GM18867 (cell line): ENCODE results near the gene LCE2C.
"Not testable (repeated sequence)": the region's sequence is repeated elsewhere in the genome, so short reads cannot be mapped to it uniquely, and the experiment has no call there.

Experiments
- ATAC-seq: cut with Tn5 transposase; IDR thresholded peaks from one replicate; pipeline ENCODE4 v1.9.1; 2021; ENCODE audit warnings: mild to moderate bottlenecking, moderate library complexity; ENCODE audit not compliant: unreplicated experiment

The LCE2C gene

GRCh38 chr1:152674983-152675382 is at the start of gene LCE2C:
LCE2C (plus strand) TSS chr1:152675279; CDS start chr1:152676016, 737 bp downstream.
- ATAC-seq = not testable (repeated sequence)

GRCh38 chr1:152626744-152627143 is 48.3 kb upstream of the LCE2C start:
- ATAC-seq = no peak

GRCh38 chr1:152630596-152630995 is 44.5 kb upstream of the LCE2C start:
- no peak for ATAC-seq

- no peak for ATAC-seq
Measured at GRCh38 chr1:152640351-152640750, 34.7 kb upstream of the LCE2C start.

- ATAC-seq = no peak
Measured at GRCh38 chr1:152643945-152644344, 31.1 kb upstream of the LCE2C start.

- ATAC-seq = no peak
Measured at GRCh38 chr1:152645146-152645545, 29.9 kb upstream of the LCE2C start.

- no peak for ATAC-seq
Measured at GRCh38 chr1:152646656-152647055, 28.4 kb upstream of the LCE2C start.

GRCh38 chr1:152654110-152654509 is 21.0 kb upstream of the LCE2C start:
- no peak for ATAC-seq

GRCh38 chr1:152656459-152656858 is 18.6 kb upstream of the LCE2C start:
- ATAC-seq = no peak

- ATAC-seq = no peak
Measured at GRCh38 chr1:152657677-152658076, 17.4 kb upstream of the LCE2C start.

- no peak for ATAC-seq
Measured at GRCh38 chr1:152658649-152659048, 16.4 kb upstream of the LCE2C start.

GRCh38 chr1:152663098-152663497 is 12.0 kb upstream of the LCE2C start, which contains the start of gene LCE2D:
LCE2D (plus strand) TSS chr1:152663380; CDS start chr1:152664106, 726 bp downstream.
- no peak for ATAC-seq

GRCh38 chr1:152666171-152666570 is 8.9 kb upstream of the LCE2C start:
- not testable (repeated sequence) for ATAC-seq

GRCh38 chr1:152667648-152668047 is 7.4 kb upstream of the LCE2C start:
- ATAC-seq = no peak

GRCh38 chr1:152673016-152673415 is 2.1 kb upstream of the LCE2C start:
- no peak for ATAC-seq

- no peak for ATAC-seq
Measured at GRCh38 chr1:152679459-152679858, 4.4 kb downstream of the LCE2C start.

GRCh38 chr1:152681616-152682015 is 6.5 kb downstream of the LCE2C start:
- no peak for ATAC-seq

- no peak for ATAC-seq
Measured at GRCh38 chr1:152683846-152684245, 8.8 kb downstream of the LCE2C start.

GRCh38 chr1:152685823-152686222 is 10.7 kb downstream of the LCE2C start, which contains the start of gene LCE2B:
LCE2B (plus strand) TSS chr1:152686123; CDS start chr1:152686844, 721 bp downstream.
- not testable (repeated sequence) for ATAC-seq

GRCh38 chr1:152697701-152698600 is 22.9 kb downstream of the LCE2C start, which contains the start of gene LCE2A:
LCE2A (plus strand) TSS chr1:152698345; CDS start chr1:152698902, 557 bp downstream.
- no peak for ATAC-seq

GRCh38 chr1:152699746-152700145 is 24.7 kb downstream of the LCE2C start:
- no peak for ATAC-seq

GRCh38 chr1:152707860-152708259 is 32.8 kb downstream of the LCE2C start, which contains the start of gene LCE4A:
LCE4A (plus strand) TSS chr1:152708160; CDS start chr1:152709076, 916 bp downstream.
- ATAC-seq = no peak
